ENCODE data around the gene SLN. TPM values are rescaled to one million over a fixed set of nuclear protein-coding genes. Genes with fewer than 3 reads are reported as not detected.

The SLN gene
- total and polyA plus RNA-seq, 2 donors (not counting 1 experiment from before 2014, with no cell fraction given) = not detected

DNA sequence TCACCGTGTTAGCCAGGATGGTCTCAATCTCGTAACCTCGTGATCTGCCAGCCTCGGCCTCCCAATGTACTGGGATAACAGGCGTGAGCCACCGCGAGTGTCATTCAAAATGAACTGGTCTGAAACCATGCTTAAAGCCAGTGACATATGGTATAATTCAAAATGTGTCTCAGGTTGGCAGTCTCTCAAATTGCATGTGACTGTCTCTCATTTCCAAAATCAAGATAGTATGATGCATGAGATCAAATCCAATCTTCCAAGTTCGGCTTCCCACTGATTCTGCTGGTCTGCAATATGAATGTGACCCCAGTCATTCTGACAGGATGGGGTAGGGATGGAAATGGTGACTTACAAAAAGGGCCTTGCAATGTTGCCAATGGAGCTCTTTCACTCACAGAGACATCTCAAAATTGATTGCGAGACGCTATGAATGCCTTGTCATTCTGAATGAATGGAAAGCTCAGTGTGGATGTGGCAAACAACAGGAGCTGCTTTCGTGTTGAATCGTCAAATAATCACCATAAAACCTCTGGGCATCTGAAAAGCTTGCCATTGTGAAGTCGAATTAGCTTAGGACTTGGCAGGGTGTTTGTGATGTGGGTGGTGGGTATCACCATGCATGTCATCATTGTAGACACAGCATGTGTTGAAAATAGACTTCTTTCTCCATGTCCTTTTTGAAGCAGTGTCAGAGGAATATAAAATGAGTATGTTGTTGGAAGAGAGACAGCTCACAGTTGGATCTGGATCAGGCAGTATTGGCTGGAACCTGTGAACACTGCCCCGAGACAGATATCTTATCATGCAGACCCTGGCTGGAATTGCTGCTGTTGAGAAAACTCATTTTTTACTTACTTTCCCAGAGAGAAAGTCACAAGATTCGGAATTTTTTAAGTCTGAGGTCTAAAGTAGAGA is 12.2 kb downstream of the SLN start:
- H2AFZ ChIP-seq (ENCODE audit: low read length) = no peak overlapping the region
- no peaks in the 10 kb centered on the region for H4K20me1 ChIP-seq (ENCODE audit: control insufficient read depth, extremely low read depth, insufficient read depth, low read length)
- no peaks in the 10 kb centered on the region for H3K9me3 ChIP-seq (ENCODE audit: control insufficient read depth, insufficient read depth, low read depth, low read length)

DNA sequence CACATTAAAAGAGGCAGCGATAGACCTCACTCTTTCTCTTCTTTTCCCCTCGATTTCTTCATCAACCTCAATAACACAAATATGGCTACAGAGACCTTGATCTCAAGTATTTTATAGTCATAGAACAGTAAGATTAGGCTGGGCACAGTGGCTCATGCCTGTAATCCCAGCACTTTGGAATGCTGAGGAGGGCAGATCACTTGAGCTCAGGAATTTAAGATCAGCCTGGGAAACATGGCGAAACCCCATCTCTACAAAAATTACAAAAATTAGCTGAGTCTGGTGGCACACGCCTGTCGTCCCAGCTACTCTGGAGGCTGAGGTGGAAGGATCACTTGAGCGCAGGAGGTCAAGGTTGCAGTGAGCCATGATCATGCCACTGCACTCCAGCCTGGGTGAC is 14.6 kb downstream of the SLN start:
- no peak for DNase-seq (ENCODE audit: low read depth in 2 of 2)

More for the DNA sequence above, 12.2 kb downstream of the SLN start:
- no peaks in the 10 kb centered on the region for H3K27me3 ChIP-seq (ENCODE audit: control insufficient read depth, insufficient read depth, low read length)
- peaks cover 9% of the 10 kb centered on the region for H3K4me1 ChIP-seq (ENCODE audit: control insufficient read depth, extremely low read depth, insufficient read depth, low read length)
- H3K4me2 ChIP-seq (ENCODE audit: extremely low read depth, insufficient read depth, low read length) = no peak overlapping the region
- H3K36me3 ChIP-seq (ENCODE audit: control insufficient read depth, insufficient read depth, low read length) = no peaks in the 10 kb centered on the region
- DNase-seq (ENCODE audit: low read depth in 2 of 2) = peak in 1 of 2 donors; percentile 52
- no peak overlapping the region for H3K4me3 ChIP-seq (replicated peaks in 1 of 4; ENCODE audit: control extremely low read depth in 1 of 4, insufficient read depth in 1 of 4, low read depth in 3 of 4, low read length in 4 of 4)
- no peak overlapping the region for H3K9ac ChIP-seq (ENCODE audit: insufficient read depth, low read length)
- no peak for TF ChIP-seq EZH2 (IDR thresholded peaks at IDR 0.05; ENCODE audit: low read length, missing control alignments)
- TF ChIP-seq, protein P1, sequence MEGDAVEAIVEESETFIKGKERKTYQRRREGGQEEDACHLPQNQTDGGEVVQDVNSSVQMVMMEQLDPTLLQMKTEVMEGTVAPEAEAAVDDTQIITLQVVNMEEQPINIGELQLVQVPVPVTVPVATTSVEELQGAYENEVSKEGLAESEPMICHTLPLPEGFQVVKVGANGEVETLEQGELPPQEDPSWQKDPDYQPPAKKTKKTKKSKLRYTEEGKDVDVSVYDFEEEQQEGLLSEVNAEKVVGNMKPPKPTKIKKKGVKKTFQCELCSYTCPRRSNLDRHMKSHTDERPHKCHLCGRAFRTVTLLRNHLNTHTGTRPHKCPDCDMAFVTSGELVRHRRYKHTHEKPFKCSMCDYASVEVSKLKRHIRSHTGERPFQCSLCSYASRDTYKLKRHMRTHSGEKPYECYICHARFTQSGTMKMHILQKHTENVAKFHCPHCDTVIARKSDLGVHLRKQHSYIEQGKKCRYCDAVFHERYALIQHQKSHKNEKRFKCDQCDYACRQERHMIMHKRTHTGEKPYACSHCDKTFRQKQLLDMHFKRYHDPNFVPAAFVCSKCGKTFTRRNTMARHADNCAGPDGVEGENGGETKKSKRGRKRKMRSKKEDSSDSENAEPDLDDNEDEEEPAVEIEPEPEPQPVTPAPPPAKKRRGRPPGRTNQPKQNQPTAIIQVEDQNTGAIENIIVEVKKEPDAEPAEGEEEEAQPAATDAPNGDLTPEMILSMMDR (conservative IDR thresholded peaks at IDR 0.05 in 1 of 2, IDR thresholded peaks at IDR 0.05 in 1 of 2; ENCODE audit: low read depth in 1 of 2, low read length in 2 of 2) = no peak
- H3K27ac ChIP-seq (ENCODE audit: insufficient read depth, low read length) = no peak overlapping the region
- no peaks in the 10 kb centered on the region for H3K79me2 ChIP-seq (ENCODE audit: control insufficient read depth, insufficient read depth, low read length)

DNA sequence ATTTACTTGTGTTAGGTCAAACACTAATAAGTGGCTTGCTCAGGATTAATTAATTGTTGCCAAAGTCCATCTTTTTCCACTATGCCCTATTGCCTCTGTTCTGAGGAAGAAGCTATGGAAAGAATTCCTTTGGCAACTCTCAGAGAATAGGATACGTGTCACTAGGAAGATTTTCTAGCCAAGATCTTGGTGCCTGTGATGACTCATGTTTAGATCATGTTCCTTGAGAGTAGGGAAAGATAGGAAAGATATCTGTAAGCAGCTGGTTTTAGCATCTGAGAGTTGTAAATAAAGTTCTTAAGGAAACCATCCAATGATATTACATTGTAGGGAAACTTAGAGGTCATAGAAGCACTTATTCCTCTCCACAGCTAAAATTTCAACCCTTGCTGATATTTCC is 15.7 kb downstream of the SLN start:
- H3K9ac ChIP-seq (ENCODE audit: insufficient read depth, low read length) = no peak overlapping the region

More for the DNA sequence above, 14.6 kb downstream of the SLN start:
- no peak for TF ChIP-seq EZH2 (IDR thresholded peaks at IDR 0.05; ENCODE audit: low read length, missing control alignments)
- TF ChIP-seq, protein P1 (conservative IDR thresholded peaks at IDR 0.05 in 1 of 2, IDR thresholded peaks at IDR 0.05 in 1 of 2; ENCODE audit: low read depth in 1 of 2, low read length in 2 of 2) = no peak
- H3K36me3 ChIP-seq (ENCODE audit: control insufficient read depth, insufficient read depth, low read length) = no peaks in the 10 kb centered on the region
- no peak overlapping the region for H3K4me3 ChIP-seq (replicated peaks in 1 of 4; ENCODE audit: control extremely low read depth in 1 of 4, insufficient read depth in 1 of 4, low read depth in 3 of 4, low read length in 4 of 4)
- H3K27ac ChIP-seq (ENCODE audit: insufficient read depth, low read length) = no peak overlapping the region
- no peaks in the 10 kb centered on the region for H3K79me2 ChIP-seq (ENCODE audit: control insufficient read depth, insufficient read depth, low read length)
- H3K9ac ChIP-seq (ENCODE audit: insufficient read depth, low read length) = no peak overlapping the region
- no peaks in the 10 kb centered on the region for H3K27me3 ChIP-seq (ENCODE audit: control insufficient read depth, insufficient read depth, low read length)
- H3K9me3 ChIP-seq (ENCODE audit: control insufficient read depth, insufficient read depth, low read depth, low read length) = no peaks in the 10 kb centered on the region
- no peak overlapping the region for H3K4me2 ChIP-seq (ENCODE audit: extremely low read depth, insufficient read depth, low read length)
- peaks cover 9% of the 10 kb centered on the region for H3K4me1 ChIP-seq (ENCODE audit: control insufficient read depth, extremely low read depth, insufficient read depth, low read length)
- H4K20me1 ChIP-seq (ENCODE audit: control insufficient read depth, extremely low read depth, insufficient read depth, low read length) = no peaks in the 10 kb centered on the region
- H2AFZ ChIP-seq (ENCODE audit: low read length) = no peak overlapping the region

More for the DNA sequence above, 15.7 kb downstream of the SLN start:
- H2AFZ ChIP-seq (ENCODE audit: low read length) = no peak overlapping the region
- H3K4me1 ChIP-seq (ENCODE audit: control insufficient read depth, extremely low read depth, insufficient read depth, low read length) = peaks cover 9% of the 10 kb centered on the region
- no peak for TF ChIP-seq EZH2 (IDR thresholded peaks at IDR 0.05; ENCODE audit: low read length, missing control alignments)
- TF ChIP-seq, protein P1 (conservative IDR thresholded peaks at IDR 0.05 in 1 of 2, IDR thresholded peaks at IDR 0.05 in 1 of 2; ENCODE audit: low read depth in 1 of 2, low read length in 2 of 2) = no peak
- peak; percentile 93 to 97 for DNase-seq (ENCODE audit: low read depth in 2 of 2)
- no peaks in the 10 kb centered on the region for H3K79me2 ChIP-seq (ENCODE audit: control insufficient read depth, insufficient read depth, low read length)
- no peaks in the 10 kb centered on the region for H3K9me3 ChIP-seq (ENCODE audit: control insufficient read depth, insufficient read depth, low read depth, low read length)
- H3K36me3 ChIP-seq (ENCODE audit: control insufficient read depth, insufficient read depth, low read length) = no peaks in the 10 kb centered on the region
- H3K4me3 ChIP-seq (replicated peaks in 1 of 4; ENCODE audit: control extremely low read depth in 1 of 4, insufficient read depth in 1 of 4, low read depth in 3 of 4, low read length in 4 of 4) = no peak overlapping the region
- H3K27ac ChIP-seq (ENCODE audit: insufficient read depth, low read length) = no peak overlapping the region
- H3K4me2 ChIP-seq (ENCODE audit: extremely low read depth, insufficient read depth, low read length) = peak overlapping the region; percentile 57
- no peaks in the 10 kb centered on the region for H3K27me3 ChIP-seq (ENCODE audit: control insufficient read depth, insufficient read depth, low read length)
- H4K20me1 ChIP-seq (ENCODE audit: control insufficient read depth, extremely low read depth, insufficient read depth, low read length) = no peaks in the 10 kb centered on the region
